GM20000 (cell line): ENCODE measurements around the gene MCM10.

Source experiments
- DNase-seq: peaks from one replicate; pipeline ENCODE4 v3.0.0; 2012; ENCODE audit warnings: low spot score
- CTCF ChIP-seq: IDR thresholded peaks from 2 replicates; pipeline ENCODE4 v1.5.1; 2012; ENCODE audit warnings: mild to moderate bottlenecking, control low read depth; ENCODE audit errors: extremely low read depth, missing control alignments

MCM10 gene

GRCh38 chr10:13201132-13201531 is 39.8 kb downstream of the MCM10 start:
- no peak for DNase-seq
- no peak for TF ChIP-seq CTCF

- no peak for TF ChIP-seq CTCF
- DNase-seq, result no peak
These were observed 44.7 kb downstream of the MCM10 start for GRCh38 chr10:13206091-13206490.

- DNase-seq, result no peak
These were observed 45.4 kb downstream of the MCM10 start for GRCh38 chr10:13206546-13207443.

GRCh38 chr10:13213163-13213562 is 51.8 kb downstream of the MCM10 start:
- TF ChIP-seq CTCF, result no peak
- no peak for DNase-seq

More at GRCh38 chr10:13206546-13207443, 45.4 kb downstream of the MCM10 start:
- peak; percentile 22 for TF ChIP-seq CTCF

GRCh38 chr10:13218878-13219277 is 57.5 kb downstream of the MCM10 start:
- DNase-seq, result no peak
- TF ChIP-seq CTCF, result no peak

- peak; percentile 5 for TF ChIP-seq CTCF
- peak; percentile 54 for DNase-seq
These were observed 58.6 kb downstream of the MCM10 start for GRCh38 chr10:13219685-13220670.

- no peak for TF ChIP-seq CTCF
- no peak for DNase-seq
These were observed 60.2 kb downstream of the MCM10 start for GRCh38 chr10:13221572-13221971.
